Mononuclear cell (primary cell): ENCODE results near the gene PLIN5. TPM values are rescaled to one million over a fixed set of nuclear protein-coding genes. Genes with fewer than 3 reads are reported as not detected.
"Not testable (repeated sequence)": the region's sequence is repeated elsewhere in the genome, so short reads cannot be mapped to it uniquely, and the experiment has no call there.

Source experiments
- H3K27me3 ChIP-seq: 2 replicates; pipeline ENCODE4 v1.6.0; 2011; ENCODE audit warnings: low read length, control low read depth; ENCODE audit not compliant: insufficient read depth
- H3K4me1 ChIP-seq: 2 replicates; pipeline ENCODE4 v1.5.1; 2011; ENCODE audit warnings: mild to moderate bottlenecking, low read length, control low read depth; ENCODE audit not compliant: insufficient read depth
- H3K4me3 ChIP-seq: 2 replicates; pipeline ENCODE4 v1.5.1; 2011; ENCODE audit warnings: mild to moderate bottlenecking, low read length, moderate library complexity
- H3K9me3 ChIP-seq: 2 replicates; pipeline ENCODE4 v1.5.1; 2011; ENCODE audit warnings: low read depth, mild to moderate bottlenecking, control low read depth, low read length
- total RNA-seq: library from RNA; depleted of rRNA; stranded (reverse); fragments of >200 nt; gene quantifications from one replicate; pipeline ENCODE4 v1.2.3, GENCODE V29; 2012

Gene PLIN5
- total RNA-seq, 1 donor, result 0.21 TPM

DNA sequence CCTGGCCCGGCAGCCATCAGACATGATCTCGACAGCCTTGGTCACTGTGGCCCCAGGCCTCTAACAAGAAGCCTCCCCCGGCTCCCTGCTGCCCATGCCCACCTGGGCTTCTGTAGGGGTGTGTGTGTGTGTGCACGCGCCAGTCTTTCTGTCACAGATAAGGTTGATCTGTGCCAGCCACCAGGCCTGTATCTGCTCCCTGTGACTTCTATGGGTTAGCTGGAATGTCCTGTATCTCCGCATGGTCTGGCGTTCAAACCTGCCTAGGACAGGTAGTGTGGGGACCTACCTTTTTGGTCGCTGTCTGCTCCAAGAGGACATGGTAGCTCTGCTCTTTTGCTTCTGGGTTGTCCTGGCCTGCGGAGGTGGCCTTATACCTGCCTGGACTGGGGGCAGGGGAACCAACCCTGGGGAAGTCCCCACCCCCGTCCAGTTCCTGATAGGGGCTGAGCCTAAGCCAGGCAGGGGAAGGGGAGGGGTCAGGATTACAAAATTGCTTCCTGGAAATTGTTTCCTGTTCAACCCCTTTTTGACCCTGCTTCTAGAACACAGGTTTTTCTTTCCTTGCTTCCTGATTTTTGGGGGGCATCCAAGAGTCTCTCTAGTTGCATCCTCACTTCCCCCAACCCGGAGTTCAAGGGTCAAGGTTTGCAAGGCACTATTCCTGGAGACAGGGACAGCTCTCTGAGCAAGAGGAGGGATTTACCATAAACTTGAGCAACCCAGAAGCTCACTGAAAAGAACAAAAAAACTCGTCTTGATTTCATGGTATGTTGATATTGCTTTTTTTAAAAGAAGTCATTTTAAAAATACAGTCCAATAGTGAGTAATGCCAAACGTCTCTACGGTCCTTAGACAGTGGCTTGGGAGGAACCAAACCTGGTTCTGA is 4.9 kb upstream of the PLIN5 start, which contains the start of gene LRG1:
TSS of gene LRG1 (minus strand) at position 344 of the 889 bp plus-strand sequence. CDS start at position 321, 23 bp downstream.
- Histone ChIP-seq H3K4me1 (peaks cover 67% of the 10 kb centered on the region), H3K27me3 (no peaks in the 10 kb centered on the region), H3K9me3 (no peaks in the 10 kb centered on the region), H3K4me3 (peak within 1 kb of the TSS; percentile 37)

DNA sequence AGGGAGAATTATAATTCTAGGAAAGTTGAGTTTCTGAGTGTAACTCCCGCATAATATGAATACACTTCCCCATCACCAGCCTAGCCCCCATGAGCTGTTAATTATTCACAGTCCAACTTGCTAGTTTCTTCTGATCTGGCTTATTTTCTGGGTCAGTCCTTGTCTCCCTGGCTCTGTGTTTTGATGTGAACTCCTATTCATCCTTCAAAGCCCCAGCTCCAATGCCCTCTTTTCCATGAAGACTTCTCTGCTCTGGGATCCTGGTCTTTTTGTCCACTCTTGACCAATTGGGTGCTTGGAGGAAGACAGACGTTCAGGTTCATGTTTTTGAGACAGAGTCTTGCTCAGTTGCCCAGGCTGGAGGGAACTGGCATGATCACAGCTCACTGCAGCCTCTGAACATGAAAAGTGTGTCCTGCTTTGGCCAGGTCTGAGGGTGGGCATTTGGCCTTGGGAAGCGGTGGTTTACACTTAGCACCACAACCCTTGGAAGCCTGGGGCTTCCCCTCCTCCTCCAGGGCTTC is 4.2 kb upstream of the PLIN5 start:
- Histone ChIP-seq H3K4me3 (peak overlapping the region; percentile 37), H3K27me3 (no peaks in the 10 kb centered on the region), H3K9me3 (no peaks in the 10 kb centered on the region), H3K4me1 (peaks cover 67% of the 10 kb centered on the region)

DNA sequence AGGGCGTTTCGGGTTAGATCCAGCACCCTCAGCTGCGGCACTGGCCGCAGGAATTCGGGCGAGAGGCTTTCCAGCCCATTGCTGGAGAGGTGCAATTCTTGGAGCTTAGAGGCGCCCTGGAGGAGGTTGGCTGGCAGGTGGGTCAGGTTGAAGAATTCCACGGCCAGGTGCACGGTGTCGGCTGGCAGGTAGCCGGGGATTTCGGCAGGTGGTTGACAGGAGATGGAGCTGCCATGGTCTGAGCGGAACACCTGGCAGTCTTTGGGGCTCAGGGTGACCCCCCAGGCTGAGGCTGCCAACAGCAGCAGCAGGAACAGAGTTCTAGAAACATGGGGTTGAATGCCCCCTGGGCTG is 3.6 kb upstream of the PLIN5 start:
- H3K27me3 ChIP-seq, result no peaks in the 10 kb centered on the region
- H3K4me1 ChIP-seq, result peaks cover 67% of the 10 kb centered on the region
- H3K4me3 ChIP-seq, result peak overlapping the region; percentile 37
- no peaks in the 10 kb centered on the region for H3K9me3 ChIP-seq

DNA sequence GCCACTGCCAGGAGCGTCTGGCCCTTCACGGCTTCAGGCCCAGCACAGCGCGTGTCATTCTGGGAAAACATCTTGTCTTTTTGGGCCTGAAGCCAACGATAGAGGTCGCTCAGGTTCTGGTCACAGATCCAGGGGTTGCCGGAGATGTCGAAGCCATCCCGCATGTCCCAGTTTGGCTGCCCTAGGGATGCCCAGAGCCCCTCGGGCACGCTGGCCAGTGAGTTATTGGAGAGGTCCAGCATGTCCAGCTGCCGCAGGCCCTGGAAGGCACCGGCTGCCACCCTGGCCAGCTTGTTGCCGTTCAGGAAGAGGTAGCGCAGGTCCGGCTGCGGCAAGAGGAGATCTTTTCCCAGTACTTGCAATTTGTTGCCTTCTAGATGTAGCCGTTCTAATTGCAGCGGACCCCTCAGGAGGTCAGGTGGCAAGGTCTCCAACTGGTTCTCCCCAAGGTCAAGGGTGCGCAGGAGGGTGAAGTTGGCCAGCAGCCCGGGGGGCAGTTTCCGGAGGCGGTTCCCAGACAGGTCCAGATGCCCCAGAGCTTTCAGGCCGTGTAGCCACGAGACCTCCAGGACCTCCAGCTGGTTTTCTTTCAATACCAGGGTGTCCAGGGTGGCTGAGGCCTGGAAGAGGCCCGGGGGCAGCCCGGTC is 3.1 kb upstream of the PLIN5 start:
- H3K27me3 ChIP-seq, result no peaks in the 10 kb centered on the region
- peaks cover 67% of the 10 kb centered on the region for H3K4me1 ChIP-seq
- H3K4me3 ChIP-seq, result no peak overlapping the region
- H3K9me3 ChIP-seq, result no peaks in the 10 kb centered on the region

DNA sequence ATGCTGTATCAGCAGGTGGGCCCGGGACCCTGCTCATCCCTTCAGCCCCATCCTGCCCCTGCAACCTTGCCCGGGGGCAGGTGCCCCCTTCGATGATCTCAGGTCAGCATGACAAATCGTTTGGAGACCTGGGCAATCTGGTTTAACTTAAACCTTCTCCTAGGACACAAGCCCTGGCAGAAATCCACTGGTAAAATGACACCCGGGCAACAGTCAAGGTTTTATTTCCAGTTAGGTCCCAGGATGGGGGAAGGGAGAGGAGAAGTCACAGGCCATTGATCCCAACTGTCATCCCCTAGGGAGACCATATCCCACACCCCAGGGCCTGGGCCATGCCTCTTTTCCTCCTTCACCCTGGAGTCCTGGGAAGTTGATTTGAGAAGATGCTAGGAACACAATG is 1.8 kb upstream of the PLIN5 start:
- no peak overlapping the region for H3K4me3 ChIP-seq
- no peaks in the 10 kb centered on the region for H3K27me3 ChIP-seq
- H3K9me3 ChIP-seq, result no peaks in the 10 kb centered on the region
- H3K4me1 ChIP-seq, result peaks cover 56% of the 10 kb centered on the region

DNA sequence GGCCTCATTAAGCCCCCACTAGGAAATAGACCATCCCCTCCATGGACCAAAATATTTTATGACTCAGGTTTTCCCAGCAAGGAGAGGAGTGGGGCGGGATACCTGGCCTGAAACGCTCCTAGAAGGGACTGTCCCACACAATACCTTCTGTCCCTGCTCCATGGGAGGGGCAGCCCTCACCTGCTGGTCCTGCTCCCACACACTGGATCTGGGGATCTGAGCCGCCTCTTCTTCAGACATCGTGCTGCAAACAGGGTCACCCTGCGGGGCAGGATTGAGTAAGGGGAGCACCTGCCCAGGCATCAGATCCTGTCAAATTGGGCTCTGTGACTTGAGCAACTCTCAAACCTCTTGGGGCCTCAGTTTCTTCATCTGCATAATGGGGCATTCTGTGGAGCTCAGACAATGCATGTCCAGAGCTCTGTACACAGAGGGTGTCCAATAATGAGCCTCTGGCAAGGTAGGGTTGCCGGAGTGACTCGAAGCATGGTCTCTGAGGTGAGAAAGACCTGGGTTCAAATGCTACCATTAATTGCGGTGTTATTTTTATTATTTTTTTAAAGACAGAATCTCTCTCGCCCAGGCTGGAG is 1.1 kb downstream of the PLIN5 start:
- H3K9me3 ChIP-seq, result no peaks in the 10 kb centered on the region
- peaks cover 28% of the 10 kb centered on the region for H3K4me1 ChIP-seq
- no peak overlapping the region for H3K4me3 ChIP-seq
- H3K27me3 ChIP-seq, result no peaks in the 10 kb centered on the region

DNA sequence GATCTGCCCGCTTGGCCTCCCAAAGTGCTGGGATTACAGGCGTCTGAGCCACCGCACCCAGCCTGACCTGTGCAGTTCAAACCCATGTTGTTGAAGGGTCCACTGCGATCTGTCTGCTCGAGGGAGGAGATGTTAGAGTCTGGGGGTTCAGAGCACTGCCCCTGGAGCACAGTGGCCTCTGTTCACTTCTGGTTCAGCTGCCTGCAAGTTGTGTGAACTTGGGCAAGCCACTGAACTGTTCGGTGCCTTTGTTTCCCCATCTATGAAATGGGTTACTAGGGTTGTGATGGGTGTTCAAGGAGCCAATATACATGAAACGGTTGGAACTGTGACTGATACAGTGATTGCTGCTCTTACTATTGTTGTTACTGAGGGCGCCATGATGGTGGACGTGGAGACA is 1.7 kb downstream of the PLIN5 start:
- H3K27me3 ChIP-seq, result no peaks in the 10 kb centered on the region
- no peak overlapping the region for H3K4me3 ChIP-seq
- H3K9me3 ChIP-seq, result no peaks in the 10 kb centered on the region
- peaks cover 22% of the 10 kb centered on the region for H3K4me1 ChIP-seq

DNA sequence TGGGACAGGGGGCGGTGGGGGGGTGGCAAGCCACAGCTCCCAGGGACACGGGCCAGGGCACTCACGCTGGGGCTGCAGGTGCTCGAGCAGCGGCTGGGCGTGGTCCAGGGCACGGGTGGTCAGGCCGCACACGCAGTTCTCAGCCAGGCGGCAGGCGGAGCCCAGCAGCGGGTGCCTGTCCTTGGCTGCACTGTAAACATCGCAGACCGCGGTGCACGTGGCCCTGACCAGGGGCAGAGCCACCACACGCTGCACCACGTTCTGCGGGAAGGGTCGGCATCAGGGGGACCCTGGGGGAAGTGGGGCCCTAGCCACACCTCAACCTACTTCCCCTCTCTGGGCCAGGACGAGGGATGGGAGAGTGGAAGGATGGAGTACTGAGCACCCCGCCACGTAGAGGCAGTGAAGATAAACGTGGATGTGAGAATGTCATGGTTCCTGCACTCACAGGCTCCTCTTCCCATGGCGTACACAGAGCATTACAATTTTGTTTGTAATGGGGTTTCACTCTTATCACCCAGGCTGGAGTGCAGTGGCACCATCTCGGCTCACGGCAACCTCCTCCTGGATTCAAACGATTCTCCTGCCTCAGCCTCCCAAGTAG is 3.4 kb downstream of the PLIN5 start:
- H3K4me1 ChIP-seq, result peaks cover 14% of the 10 kb centered on the region
- H3K4me3 ChIP-seq, result no peak overlapping the region
- no peaks in the 10 kb centered on the region for H3K9me3 ChIP-seq
- no peaks in the 10 kb centered on the region for H3K27me3 ChIP-seq

DNA sequence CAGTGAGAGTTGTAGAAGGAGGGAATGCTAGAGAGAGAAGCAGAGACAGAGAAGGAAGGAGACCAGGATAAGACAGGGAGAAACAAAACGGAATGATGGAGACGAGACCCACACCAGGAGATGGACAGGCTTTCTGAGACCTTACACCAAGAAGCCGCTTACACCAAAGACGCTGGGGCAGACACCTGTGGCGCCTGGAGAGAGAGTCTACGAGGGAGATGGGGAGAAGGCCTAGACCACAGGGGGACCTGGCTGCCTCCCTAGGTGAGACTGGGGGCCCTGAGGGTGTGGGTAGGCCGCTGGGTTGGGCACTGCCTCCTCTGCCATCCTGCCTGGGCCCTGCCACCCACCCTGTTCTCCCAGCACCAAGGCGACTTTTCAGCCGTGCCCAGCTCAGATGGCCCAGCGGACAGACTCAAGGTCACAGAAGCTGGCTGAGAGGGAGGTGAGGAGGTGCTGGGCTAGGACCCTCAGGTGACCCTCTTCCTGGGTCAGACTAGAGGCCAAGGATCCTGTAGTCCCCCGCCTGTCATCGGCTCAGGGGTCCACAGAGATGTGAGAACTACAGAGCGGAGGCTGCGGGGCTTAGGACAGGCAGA is 5.0 kb downstream of the PLIN5 start:
- Histone ChIP-seq H3K4me1 (no peaks in the 10 kb centered on the region), H3K4me3 (no peak overlapping the region), H3K27me3 (no peaks in the 10 kb centered on the region), H3K9me3 (no peaks in the 10 kb centered on the region)

DNA sequence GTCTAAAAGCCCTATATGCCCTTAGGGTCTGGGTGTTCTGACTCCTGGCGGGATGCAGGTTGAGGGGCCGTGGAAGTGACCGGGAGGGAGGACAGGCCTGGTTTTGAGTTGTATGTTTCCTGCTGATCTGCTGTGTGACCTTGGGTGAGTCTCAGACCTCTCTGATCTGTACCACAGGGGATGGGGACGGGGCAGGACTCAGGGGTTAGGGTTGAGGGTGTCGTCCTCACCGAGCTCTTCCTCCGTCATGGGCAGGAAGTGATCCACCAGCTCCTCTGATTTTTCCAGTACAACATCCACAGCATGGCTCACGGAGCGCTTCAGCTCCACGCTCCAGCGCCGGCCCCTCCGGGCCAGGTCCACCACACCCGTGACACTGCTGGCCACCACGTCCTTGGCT is 6.2 kb downstream of the PLIN5 start:
- Histone ChIP-seq H3K27me3 (no peaks in the 10 kb centered on the region), H3K4me1 (no peaks in the 10 kb centered on the region), H3K4me3 (no peak overlapping the region), H3K9me3 (no peaks in the 10 kb centered on the region)

DNA sequence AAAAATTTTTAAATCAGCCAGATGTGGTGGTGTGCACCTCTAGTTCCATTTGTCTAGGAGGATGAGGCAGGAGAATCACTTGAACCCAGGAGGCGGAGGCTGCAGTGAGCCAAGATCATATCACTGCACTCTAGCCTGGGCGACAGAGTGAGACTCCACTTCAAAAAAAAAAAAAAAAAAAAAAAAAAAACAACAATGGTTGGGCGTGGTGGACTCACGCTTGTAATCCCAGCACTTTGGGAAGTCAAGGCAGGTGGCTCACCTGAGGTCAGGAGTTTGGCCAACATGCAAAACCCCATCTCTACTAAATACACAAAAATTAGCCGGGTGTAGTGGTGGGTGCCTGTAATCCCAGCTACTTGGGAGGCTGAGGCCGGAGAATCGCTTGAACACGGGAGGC is 7.6 kb downstream of the PLIN5 start:
- not testable (repeated sequence) for H3K9me3 ChIP-seq, H3K27me3 ChIP-seq, H3K4me1 ChIP-seq, H3K4me3 ChIP-seq

DNA sequence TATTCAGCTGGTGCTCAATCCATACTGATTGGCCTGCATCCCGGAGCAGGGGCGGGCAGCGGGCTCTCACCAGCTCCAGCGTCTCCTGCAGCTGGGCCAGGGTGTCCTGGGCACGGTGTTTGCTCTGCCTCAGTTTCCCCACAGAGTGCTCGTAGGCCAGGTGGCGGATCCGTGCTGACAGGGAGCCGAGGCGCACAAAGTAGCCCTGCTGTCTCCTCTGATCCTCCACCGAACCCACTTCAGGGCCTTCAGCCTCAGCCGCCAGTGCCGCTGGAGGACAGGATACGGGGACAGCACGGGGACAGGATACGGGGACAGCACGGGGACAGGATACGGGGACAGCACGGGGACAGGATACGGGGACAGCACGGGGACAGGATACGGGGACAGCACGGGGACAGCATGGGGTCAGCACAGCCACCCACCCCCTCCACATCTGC is 9.4 kb downstream of the PLIN5 start:
- H3K4me1 ChIP-seq, result no peaks in the 10 kb centered on the region
- H3K27me3 ChIP-seq, result no peaks in the 10 kb centered on the region
- no peak overlapping the region for H3K4me3 ChIP-seq
- no peaks in the 10 kb centered on the region for H3K9me3 ChIP-seq

DNA sequence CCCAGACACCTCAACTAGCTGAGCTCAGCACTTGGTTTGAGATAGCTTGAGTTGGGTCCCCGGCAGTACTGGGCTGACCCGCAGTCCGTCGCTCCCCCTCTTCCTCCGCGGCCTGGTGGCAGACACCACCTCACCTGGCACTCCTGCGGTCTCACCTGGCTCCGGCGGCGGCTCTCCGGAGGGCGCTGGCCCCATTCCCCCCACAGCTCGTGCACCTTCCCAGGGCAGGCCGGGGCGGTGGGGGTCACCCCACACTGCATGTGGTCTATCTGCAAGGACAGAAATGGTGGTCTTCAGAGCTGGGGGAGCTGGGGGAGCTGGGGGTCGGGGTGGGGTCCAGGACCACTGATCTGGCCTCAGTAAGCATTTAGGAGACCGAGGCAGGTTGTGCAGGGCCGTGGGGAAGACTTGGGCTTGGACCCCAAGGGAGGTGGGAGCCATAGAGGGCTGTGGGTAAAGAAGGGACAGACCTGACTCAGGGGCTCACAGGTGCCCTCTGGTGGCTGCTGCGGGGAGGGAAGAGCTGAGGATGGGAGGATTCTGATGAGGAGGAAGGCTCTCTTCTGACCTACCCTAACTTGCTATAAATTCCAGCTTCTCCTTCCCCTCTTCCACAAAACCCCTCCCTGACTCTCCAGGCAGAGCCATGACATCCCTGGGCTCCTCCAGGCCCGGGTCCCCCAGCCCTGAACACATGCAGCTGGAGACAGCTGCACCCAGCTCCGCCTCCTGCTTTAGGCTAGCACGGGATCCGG is 10.0 kb downstream of the PLIN5 start:
- Histone ChIP-seq H3K9me3 (no peaks in the 10 kb centered on the region), H3K4me3 (no peak overlapping the region), H3K4me1 (no peaks in the 10 kb centered on the region), H3K27me3 (no peaks in the 10 kb centered on the region)
